Measurements from ENCODE around the gene MOGAT3. TPM values are rescaled to one million over a fixed set of nuclear protein-coding genes. Genes with fewer than 3 reads are reported as not detected.

Gene MOGAT3
- total RNA-seq, 2 experiments from 2014 or later, result not detected

DNA sequence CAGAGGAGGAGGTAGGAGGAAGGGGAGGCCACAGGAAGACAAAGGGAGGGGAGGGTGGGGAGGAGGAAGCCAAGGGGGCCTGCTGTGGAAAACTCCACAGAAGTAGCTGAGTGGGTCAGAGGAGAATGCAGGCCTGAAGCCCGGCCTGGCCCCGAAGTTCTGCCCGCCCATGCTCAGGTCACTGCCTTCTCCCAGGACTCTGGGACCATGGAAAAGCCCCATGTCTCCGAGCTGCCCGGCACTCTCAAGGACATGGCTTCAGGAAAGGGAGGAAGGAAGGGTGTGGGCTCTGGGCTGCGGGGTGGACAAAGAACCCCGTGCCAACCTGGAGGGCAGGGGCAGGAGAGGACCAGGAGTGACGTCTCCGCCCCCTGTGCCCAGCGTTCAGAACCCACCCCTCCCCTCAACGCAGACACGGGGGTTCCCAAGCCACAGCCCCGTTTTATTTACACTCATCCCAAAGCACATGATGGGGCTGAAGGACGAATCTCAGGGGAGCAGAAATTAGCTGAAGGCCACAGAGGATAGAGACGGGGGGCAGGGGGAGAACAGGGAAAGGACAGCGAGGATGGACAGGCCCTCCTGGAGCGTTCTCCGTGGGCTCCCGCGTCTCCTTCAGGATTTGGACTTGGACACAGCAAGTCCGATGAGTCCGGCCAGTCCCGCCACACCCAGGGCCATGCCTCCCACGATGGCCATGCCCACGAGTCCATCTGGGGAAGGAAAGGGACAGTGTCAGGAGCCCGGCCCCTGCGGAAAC is 38.5 kb upstream of the MOGAT3 start:
- Mint-ChIP-seq H3K27ac (no peak overlapping the region), H3K4me1 (peaks cover 25% of the 10 kb centered on the region), H3K9me3 (no peaks in the 10 kb centered on the region), H3K36me3 (ENCODE audit: low read depth) (peaks cover 7% of the 10 kb centered on the region), H3K4me3 (no peak overlapping the region), H3K27me3 (no peaks in the 10 kb centered on the region)
- ChIA-PET POLR2A (no interaction called here), CTCF (no interaction called here)
- DNase-seq, result no peak

DNA sequence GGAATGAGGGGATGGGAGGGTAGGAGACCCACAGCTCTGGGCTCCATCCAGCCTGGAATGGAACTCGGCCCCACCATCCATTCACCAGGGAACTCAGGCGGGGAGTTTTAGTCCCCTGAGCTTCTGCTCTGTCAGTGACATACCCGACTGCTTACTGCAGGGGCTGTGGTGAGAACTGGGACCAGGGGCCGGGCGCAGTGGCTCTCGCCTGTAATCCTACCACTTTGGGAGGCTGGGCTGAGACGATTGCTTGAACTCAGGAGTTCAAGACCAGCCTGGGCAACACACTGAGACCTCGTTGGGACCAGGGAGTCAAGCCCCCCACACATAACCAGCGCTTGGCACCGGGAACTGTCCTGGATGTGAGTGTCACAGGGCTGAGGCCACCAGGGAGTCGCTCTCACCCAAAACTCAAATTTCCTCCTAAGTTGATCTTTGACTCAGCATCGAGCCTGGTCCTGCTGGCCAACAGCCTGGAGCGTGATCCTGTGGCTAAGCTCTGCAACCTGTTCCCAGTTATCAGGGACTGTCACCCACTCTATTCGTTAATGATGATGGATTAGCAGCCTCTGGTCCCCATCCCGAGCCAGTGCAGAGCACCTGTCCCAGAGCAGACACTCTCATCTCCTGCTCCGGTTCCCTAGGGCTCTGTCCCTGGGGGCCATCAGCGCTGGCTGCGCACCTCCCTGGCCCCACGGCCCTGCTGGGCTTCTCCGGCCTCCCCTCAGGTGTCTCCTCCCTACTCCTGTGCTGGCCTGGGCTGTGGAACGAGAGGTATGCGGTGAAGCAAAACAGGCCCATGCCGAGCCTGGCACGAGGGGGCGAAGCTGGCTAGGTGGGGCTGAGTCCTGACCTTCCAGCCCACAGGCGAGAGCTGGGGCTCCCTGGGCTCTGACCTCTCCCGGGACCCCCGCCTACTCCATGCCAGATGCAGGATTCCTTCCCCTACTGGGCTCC is 37.7 kb upstream of the MOGAT3 start:
- POLR2A ChIA-PET, result no interaction called here
- Mint-ChIP-seq H3K36me3 (ENCODE audit: low read depth) (peaks cover 2% of the 10 kb centered on the region), H3K27me3 (no peaks in the 10 kb centered on the region), H3K4me1 (peaks cover 19% of the 10 kb centered on the region), H3K9me3 (no peaks in the 10 kb centered on the region), H3K27ac (no peak overlapping the region), H3K4me3 (no peak overlapping the region)
- DNase-seq, result no peak
- CTCF ChIA-PET, result interaction anchor here (1.0 to 2.0 kb wide), 5 partner anchors 10 to 94 kb away, joined by 3 to 7 read pairs (median 3); no protein-coding TSS in a partner anchor

DNA sequence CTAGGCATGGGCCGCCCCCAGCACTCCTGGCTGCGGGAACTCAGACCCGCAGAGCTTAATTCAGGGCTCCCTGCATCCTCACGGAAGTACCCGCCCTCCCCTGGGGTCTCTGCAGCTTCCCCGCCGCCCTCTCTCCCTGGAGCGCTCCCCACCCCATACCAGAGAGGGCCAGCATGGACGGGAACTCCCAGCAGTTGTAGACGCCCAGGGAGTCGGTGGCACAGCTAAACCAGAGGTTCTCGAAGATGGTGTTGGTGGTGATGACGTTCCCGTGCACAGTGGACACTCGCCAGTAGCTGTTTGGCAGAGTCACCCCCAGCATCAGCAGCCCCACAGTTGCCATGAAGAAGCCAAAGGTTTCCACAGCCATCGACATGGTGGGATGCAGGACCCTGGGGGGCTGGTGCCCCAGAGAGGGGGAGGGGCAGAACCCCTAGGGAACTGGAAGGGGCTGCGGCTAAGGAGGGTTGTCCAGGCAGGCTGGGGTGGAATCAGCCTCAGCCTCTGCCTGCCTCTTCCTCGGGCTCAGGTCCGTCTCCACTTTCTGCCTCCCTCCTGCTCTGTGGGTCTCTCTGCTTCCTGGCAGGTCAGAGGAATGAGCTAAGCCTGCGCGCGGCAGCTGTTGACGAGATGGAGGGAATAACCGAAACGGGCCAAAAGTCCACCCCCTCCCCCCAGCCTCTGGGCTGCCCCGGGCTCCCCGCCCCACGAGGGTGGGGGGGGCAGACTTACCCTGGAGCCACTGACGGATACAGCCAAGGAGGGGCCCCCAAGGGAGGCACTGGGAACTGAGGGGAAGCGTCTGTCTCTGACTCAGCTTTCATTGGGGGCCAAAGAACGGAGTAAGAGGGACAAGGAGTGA is 36.6 kb upstream of the MOGAT3 start, which contains the start of gene CLDN15:
Gene CLDN15, minus strand, starts transcription at position 597 of the 862 bp plus-strand sequence. Its CDS starts 221 bp downstream, at position 376.
- Mint-ChIP-seq H3K4me1 (peaks cover 11% of the 10 kb centered on the region), H3K9me3 (no peaks in the 10 kb centered on the region), H3K4me3 (no peak within 1 kb of the TSS), H3K27ac (no peak within 1 kb of the TSS), H3K27me3 (no peaks in the 10 kb centered on the region), H3K36me3 (ENCODE audit: low read depth) (no peaks in the 10 kb centered on the region)
- ChIA-PET POLR2A (no interaction called here), CTCF (interaction anchor here (0.8 to 2.0 kb wide), 10 partner anchors 11 to 100 kb away, joined by 3 to 7 read pairs (median 3); partner anchors contain the start of gene PLOD3)
- DNase-seq, result no peak

DNA sequence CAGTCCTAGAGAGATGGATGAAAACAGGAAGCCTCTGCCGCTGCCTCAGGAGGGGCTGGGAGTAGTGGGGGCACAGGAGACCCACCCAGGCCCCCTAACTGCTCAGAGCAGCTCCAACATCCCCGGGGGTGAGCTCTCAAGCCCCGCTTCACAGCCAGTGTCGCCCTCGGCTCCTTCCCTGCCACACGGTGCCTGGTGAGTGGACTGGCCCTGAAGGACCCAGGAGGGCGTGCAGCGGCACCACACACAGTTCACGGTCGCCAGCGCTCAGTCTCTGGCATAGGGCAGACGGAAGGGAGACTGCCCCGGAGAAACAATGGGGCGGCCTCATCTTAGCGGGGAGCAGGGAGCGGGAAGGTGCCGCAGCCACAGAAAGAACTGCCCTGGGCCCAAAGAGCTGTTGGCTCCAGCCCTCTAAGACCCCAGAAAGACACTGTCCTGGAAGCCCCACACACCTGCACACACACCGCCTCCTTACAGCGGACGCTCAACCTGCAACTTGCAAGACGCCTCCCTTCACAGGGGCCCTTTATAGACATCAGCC is 35.5 kb upstream of the MOGAT3 start:
- H3K9me3 Mint-ChIP-seq, result no peaks in the 10 kb centered on the region

DNA sequence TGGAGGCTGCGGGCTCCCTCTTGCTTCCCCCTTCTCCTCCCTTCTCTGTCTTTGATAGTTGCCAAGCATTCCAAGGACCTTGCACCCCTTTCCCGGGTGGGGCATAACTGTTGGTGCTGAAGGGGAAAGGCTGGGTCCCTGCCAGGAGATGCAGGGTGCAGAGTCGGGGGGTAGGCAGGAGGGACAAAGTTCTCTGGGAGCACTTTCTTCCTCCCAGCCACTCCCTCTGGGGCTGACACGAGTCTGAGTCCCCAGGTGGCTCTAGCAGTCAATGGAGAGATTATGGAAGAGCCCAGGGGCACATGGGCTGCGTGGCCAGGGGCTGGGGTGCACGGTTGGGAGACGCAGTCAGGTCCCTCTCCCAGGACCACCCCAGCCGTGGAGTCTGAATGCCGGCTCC is 34.7 kb upstream of the MOGAT3 start:
- no peak for DNase-seq
- H3K27ac Mint-ChIP-seq, result no peak overlapping the region
- peaks cover 8% of the 10 kb centered on the region for H3K4me1 Mint-ChIP-seq
- no peaks in the 10 kb centered on the region for H3K36me3 Mint-ChIP-seq (ENCODE audit: low read depth)
- H3K9me3 Mint-ChIP-seq, result no peaks in the 10 kb centered on the region
- H3K27me3 Mint-ChIP-seq, result no peaks in the 10 kb centered on the region
- no peak overlapping the region for H3K4me3 Mint-ChIP-seq
- CTCF ChIA-PET, result interaction anchor here (1.0 to 3.4 kb wide), 4 partner anchors 8 to 91 kb away, joined by 3 to 26 read pairs (median 7); partner anchors contain the start of genes FIS1 and ZNHIT1
- POLR2A ChIA-PET, result interaction anchor here (0.6 kb wide), 1 partner anchor 148 kb away, joined by 3 read pairs; no protein-coding TSS in a partner anchor

More for the DNA sequence above, 35.5 kb upstream of the MOGAT3 start:
- peaks cover 8% of the 10 kb centered on the region for H3K4me1 Mint-ChIP-seq
- H3K4me3 Mint-ChIP-seq, result no peak overlapping the region
- ChIA-PET POLR2A (interaction anchor here (0.6 kb wide), 1 partner anchor 148 kb away, joined by 3 read pairs; no protein-coding TSS in a partner anchor), CTCF (interaction anchor here (1.1 to 1.5 kb wide), 3 partner anchors 15 to 92 kb away, joined by 3 to 6 read pairs (median 4); no protein-coding TSS in a partner anchor)
- H3K27me3 Mint-ChIP-seq, result no peaks in the 10 kb centered on the region
- no peak overlapping the region for H3K27ac Mint-ChIP-seq
- no peak for DNase-seq
- H3K36me3 Mint-ChIP-seq (ENCODE audit: low read depth), result no peaks in the 10 kb centered on the region

DNA sequence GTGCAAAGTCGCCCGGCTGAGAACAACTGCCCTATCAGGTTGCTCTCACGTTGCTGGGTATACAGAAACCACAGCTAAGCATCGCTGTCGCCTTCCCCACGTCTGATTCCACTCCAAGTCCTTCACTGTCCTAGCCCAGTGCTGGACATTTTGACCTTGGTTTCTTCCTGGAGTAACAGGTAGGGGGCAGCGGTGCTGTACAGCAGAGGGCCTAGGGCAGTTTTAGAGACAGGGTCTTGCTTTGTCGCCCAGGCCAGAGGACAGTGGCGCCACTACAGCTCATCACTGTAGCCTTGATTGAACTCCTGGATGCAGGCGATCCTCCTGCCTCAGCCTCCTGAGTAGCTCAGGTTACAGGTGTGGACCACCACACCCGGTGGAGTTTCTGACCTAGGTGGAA is 34.2 kb upstream of the MOGAT3 start:
- Mint-ChIP-seq H3K27me3 (no peaks in the 10 kb centered on the region), H3K4me1 (peaks cover 9% of the 10 kb centered on the region), H3K36me3 (ENCODE audit: low read depth) (no peaks in the 10 kb centered on the region), H3K4me3 (no peak overlapping the region), H3K9me3 (no peaks in the 10 kb centered on the region), H3K27ac (no peak overlapping the region)
- ChIA-PET CTCF (interaction anchor here (0.6 to 3.4 kb wide), 5 partner anchors 9 to 91 kb away, joined by 3 to 26 read pairs (median 4); partner anchors contain the start of genes FIS1 and ZNHIT1), POLR2A (no interaction called here)
- DNase-seq, result no peak

DNA sequence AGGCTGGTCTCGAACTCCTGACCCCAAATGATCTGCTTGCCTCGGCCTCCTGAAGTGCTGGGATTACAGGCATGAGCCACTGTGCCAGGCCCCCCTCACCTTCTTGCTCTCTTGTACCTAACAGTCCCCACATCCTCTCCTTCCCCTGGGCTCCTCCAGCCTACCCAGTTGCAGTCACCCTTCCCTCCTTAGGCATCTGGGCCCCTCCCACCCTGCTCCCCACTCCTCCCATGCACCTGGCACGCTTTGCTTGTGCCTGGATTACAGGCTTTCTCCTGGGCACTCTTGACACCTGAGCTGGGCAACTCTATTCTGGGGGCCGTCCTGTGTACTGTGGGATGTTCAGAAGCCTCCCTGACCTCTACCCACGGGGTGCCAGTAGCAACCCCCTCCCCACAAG is 33.8 kb upstream of the MOGAT3 start:
- CTCF ChIA-PET, result interaction anchor here (0.6 to 3.4 kb wide), 5 partner anchors 9 to 90 kb away, joined by 3 to 26 read pairs (median 4); partner anchors contain the start of genes FIS1 and ZNHIT1
- Mint-ChIP-seq H3K27me3 (no peaks in the 10 kb centered on the region), H3K4me3 (no peak overlapping the region), H3K27ac (no peak overlapping the region), H3K4me1 (peaks cover 9% of the 10 kb centered on the region), H3K9me3 (no peaks in the 10 kb centered on the region), H3K36me3 (ENCODE audit: low read depth) (no peaks in the 10 kb centered on the region)
- no peak for DNase-seq
- POLR2A ChIA-PET, result no interaction called here

DNA sequence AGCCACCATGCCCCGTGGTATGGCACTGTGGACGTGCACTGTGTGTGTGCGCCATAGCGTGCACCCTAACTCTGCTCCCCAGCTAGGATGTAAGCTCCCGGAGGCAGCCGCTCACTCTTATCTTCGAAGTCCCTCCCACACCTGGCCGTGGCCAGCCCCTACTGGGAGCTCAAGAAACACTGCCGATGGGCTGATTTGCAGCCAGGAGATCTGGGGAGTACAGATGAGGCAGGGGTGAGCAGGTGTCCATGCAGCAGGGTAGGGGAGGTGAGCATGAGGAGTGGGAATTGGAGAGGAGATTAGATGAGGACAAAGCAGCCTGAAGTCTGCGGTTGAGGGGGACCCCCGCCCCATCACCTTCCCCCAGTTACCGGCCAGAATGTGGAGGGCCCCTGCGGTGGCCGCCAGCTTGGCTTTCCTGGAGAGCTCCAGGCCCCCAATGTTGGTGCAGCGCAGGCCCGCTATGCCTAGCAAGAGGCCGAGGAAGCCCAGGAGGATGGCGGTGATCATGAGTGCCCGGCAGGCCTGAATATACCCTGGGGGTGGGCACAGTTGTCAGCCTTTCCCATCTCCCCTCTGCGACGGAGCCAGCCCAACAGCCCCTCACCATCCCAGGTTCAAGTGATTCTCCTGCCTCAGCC is 33.2 kb upstream of the MOGAT3 start:
- H3K27ac Mint-ChIP-seq, result no peak overlapping the region
- no peak for DNase-seq
- H3K27me3 Mint-ChIP-seq, result no peaks in the 10 kb centered on the region
- no peak overlapping the region for H3K4me3 Mint-ChIP-seq
- ChIA-PET CTCF (interaction anchor here (1.5 to 3.4 kb wide), 3 partner anchors 10 to 17 kb away, joined by 4 to 26 read pairs (median 10); partner anchors contain the start of genes FIS1, PLOD3 and ZNHIT1), POLR2A (no interaction called here)
- H3K9me3 Mint-ChIP-seq, result no peaks in the 10 kb centered on the region
- H3K4me1 Mint-ChIP-seq, result peaks cover 5% of the 10 kb centered on the region
- no peaks in the 10 kb centered on the region for H3K36me3 Mint-ChIP-seq (ENCODE audit: low read depth)

DNA sequence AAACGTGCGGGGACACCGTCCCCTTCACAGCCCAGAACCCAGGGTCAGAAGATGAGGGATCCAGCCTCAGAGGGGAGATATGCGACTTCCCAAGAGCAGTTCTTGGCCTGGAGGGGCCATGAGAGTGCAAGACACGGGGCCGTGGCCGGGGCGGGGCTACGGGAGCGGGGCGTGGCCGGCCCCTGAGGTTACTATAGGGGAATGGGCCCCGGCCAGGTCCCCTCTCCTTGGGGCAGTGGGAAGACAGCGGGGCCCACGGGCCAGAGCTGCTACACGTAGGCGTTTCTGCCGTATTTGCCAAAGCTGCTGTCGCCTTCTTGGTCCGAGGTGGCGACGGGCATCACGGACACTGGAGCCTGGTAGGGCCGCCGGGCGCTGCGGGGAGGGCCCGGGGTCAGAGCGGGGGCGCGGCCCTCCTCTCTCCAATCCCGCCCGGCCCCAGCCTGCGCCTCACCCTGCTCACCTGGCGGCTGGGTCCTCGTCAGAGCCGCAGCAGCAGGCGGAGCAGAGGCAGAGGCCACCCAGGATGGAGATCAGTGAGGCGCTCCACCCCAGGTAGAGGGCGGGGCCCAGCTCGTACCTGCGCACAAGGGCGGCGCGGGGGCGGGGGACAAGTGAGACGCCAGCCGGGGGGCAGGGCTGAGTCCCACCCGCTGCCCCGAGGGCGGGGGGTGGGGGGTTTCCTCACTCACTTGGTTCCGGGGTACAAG is 31.5 kb upstream of the MOGAT3 start:
- Mint-ChIP-seq H3K4me3 (no peak overlapping the region), H3K9me3 (no peaks in the 10 kb centered on the region), H3K4me1 (peaks cover 5% of the 10 kb centered on the region), H3K27me3 (no peaks in the 10 kb centered on the region), H3K36me3 (ENCODE audit: low read depth) (peaks cover 2% of the 10 kb centered on the region), H3K27ac (no peak overlapping the region)
- CTCF ChIA-PET, result interaction anchor here (0.6 to 3.4 kb wide), 3 partner anchors 12 to 15 kb away, joined by 3 to 26 read pairs (median 4); partner anchors contain the start of genes FIS1, PLOD3 and ZNHIT1
- no peak for DNase-seq
- POLR2A ChIA-PET, result no interaction called here

DNA sequence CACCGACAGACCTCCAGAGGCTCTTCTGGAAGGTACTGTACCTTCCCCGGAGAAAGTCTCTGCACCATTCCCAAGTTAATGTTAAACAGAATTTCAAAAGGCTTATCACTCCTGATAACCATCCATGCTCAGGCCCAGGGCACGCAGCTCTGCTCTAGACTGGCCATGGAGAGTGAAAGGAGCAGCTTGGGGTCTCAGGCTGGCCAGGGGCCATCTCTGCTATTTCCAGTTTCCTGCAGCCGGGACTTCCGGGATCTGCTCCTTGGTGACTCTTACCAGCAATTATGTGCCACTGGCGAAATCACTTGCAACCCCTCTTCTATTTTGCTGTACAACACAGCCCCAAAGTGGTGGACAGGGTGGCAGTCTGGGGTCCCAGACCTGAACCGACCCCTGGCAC is 30.8 kb upstream of the MOGAT3 start:
- Mint-ChIP-seq H3K9me3 (no peaks in the 10 kb centered on the region), H3K4me3 (no peak overlapping the region), H3K36me3 (ENCODE audit: low read depth) (peaks cover 6% of the 10 kb centered on the region), H3K4me1 (peaks cover 5% of the 10 kb centered on the region), H3K27ac (peak overlapping the region; percentile 25), H3K27me3 (no peaks in the 10 kb centered on the region)
- ChIA-PET POLR2A (interaction anchor here (0.6 kb wide), 1 partner anchor 356 kb away, joined by 3 read pairs; no protein-coding TSS in a partner anchor), CTCF (interaction anchor here (0.6 kb wide), 1 partner anchor 12 kb away, joined by 3 read pairs; no protein-coding TSS in a partner anchor)
- no peak for DNase-seq

DNA sequence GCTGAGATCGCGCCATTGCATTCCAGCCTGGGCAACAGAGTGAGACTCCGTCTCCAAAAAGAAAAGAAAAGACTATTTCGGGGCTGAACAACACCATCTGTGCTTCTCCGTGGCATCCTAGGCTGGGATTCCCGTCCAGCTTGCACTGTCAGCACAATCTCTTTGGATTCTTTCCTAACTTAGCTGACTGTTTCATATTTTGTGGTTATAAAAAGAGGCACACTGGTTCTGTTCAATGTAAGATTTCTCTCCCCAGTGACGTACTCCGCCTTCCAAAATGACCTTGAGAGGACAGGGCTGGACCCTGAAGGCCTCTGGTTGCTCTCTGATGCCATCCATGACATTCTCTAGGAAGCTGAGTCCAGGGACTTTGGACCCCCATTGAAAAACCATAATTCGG is 25.9 kb upstream of the MOGAT3 start:
- H3K4me1 Mint-ChIP-seq, result peaks cover 10% of the 10 kb centered on the region
- H3K9me3 Mint-ChIP-seq, result no peaks in the 10 kb centered on the region
- peaks cover 23% of the 10 kb centered on the region for H3K36me3 Mint-ChIP-seq (ENCODE audit: low read depth)
- H3K27me3 Mint-ChIP-seq, result no peaks in the 10 kb centered on the region
- ChIA-PET CTCF (interaction anchor here (0.6 to 3.2 kb wide), 4 partner anchors 11 to 1478 kb away, joined by 3 to 13 read pairs (median 6); partner anchors contain the start of genes CLDN15 and FIS1), POLR2A (no interaction called here)
- no peak for DNase-seq
- no peak overlapping the region for H3K4me3 Mint-ChIP-seq
- no peak overlapping the region for H3K27ac Mint-ChIP-seq

Measured in activated CD4-positive, alpha-beta T cell treated with anti-CD3 and anti-CD28 coated beads, Interleukin-2, amount 10 ng/mL, durations not matched to agents 7 days and 5 days (primary cell).